Glutamatergic neuron (in vitro differentiated cells): ENCODE data around the gene HSPA8. TPM values are rescaled to one million over a fixed set of nuclear protein-coding genes. Genes with fewer than 3 reads are reported as not detected.

Source experiments
- DNase-seq: peaks from one replicate; pipeline ENCODE4 v3.0.0; 2022
- H3K27ac Mint-ChIP-seq: one replicate; pipeline ENCODE4 v1.8.0; 2020; ENCODE audit warnings: mild to moderate bottlenecking, mixed read lengths, inconsistent platforms; ENCODE audit not compliant: unreplicated experiment
- H3K27me3 Mint-ChIP-seq: one replicate; pipeline ENCODE4 v1.8.0; 2020; ENCODE audit warnings: mild to moderate bottlenecking, moderate library complexity, mixed read lengths, inconsistent platforms; ENCODE audit not compliant: unreplicated experiment
- H3K36me3 Mint-ChIP-seq: one replicate; pipeline ENCODE4 v1.8.0; 2020; ENCODE audit warnings: mild to moderate bottlenecking, mixed read lengths, inconsistent platforms; ENCODE audit not compliant: unreplicated experiment
- H3K4me1 Mint-ChIP-seq: one replicate; pipeline ENCODE4 v1.8.0; 2020; ENCODE audit warnings: mild to moderate bottlenecking, low read depth, mixed read lengths, inconsistent platforms; ENCODE audit not compliant: unreplicated experiment
- H3K4me3 Mint-ChIP-seq: one replicate; pipeline ENCODE4 v1.8.0; 2020; ENCODE audit warnings: mild to moderate bottlenecking, mixed read lengths, inconsistent platforms; ENCODE audit not compliant: unreplicated experiment
- H3K9me3 Mint-ChIP-seq: one replicate; pipeline ENCODE4 v1.8.0; 2020; ENCODE audit warnings: mild to moderate bottlenecking, moderate library complexity, mixed read lengths, inconsistent platforms; ENCODE audit not compliant: unreplicated experiment
- total RNA-seq: library from RNA; stranded (reverse); fragmentation: NEBNext Ultra II Directional; extraction: Animal tissue kit (Norgen Biotek cat#: 25700); gene quantifications from one replicate; pipeline ENCODE4 v1.2.1, GENCODE V29; 2021; ENCODE audit not compliant: unreplicated experiment
- TF ChIP-seq, protein P1 (sequence below): fragments of 200-600 bp; sonication (generic); IDR thresholded peaks from one replicate; pipeline ENCODE4 v1.5.0; 2021; ENCODE audit not compliant: partially characterized antibody, unreplicated experiment

Gene HSPA8
- total RNA-seq, 1 donor from 2014 or later: 1,228 TPM

DNA sequence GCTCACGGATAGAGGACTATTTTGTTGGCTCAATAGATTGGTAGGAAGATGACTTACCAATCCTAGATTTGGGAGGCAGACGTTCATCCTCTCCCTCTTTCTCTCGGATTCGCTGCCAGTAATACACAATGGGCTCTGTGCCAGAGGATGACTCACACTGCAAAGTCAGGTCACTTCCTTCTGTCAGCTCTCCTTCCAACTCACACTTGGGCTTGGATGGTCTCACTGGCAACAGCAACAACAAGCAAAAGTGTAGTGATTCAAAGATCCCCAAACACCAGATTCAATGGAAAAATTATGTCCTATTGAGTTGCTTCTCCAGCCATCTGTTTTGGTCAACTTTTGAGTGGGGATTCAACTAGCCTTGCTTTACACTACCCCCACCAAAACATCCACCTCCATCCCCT is 21.7 kb upstream of the HSPA8 start:
- DNase-seq: no peak
- TF ChIP-seq, protein P1, sequence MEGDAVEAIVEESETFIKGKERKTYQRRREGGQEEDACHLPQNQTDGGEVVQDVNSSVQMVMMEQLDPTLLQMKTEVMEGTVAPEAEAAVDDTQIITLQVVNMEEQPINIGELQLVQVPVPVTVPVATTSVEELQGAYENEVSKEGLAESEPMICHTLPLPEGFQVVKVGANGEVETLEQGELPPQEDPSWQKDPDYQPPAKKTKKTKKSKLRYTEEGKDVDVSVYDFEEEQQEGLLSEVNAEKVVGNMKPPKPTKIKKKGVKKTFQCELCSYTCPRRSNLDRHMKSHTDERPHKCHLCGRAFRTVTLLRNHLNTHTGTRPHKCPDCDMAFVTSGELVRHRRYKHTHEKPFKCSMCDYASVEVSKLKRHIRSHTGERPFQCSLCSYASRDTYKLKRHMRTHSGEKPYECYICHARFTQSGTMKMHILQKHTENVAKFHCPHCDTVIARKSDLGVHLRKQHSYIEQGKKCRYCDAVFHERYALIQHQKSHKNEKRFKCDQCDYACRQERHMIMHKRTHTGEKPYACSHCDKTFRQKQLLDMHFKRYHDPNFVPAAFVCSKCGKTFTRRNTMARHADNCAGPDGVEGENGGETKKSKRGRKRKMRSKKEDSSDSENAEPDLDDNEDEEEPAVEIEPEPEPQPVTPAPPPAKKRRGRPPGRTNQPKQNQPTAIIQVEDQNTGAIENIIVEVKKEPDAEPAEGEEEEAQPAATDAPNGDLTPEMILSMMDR: no peak
- Mint-ChIP-seq H3K9me3 (no peaks in the 10 kb centered on the region), H3K27me3 (peaks cover 4% of the 10 kb centered on the region), H3K4me3 (no peak overlapping the region), H3K36me3 (peaks cover 7% of the 10 kb centered on the region), H3K4me1 (peaks cover 6% of the 10 kb centered on the region), H3K27ac (no peak overlapping the region)

DNA sequence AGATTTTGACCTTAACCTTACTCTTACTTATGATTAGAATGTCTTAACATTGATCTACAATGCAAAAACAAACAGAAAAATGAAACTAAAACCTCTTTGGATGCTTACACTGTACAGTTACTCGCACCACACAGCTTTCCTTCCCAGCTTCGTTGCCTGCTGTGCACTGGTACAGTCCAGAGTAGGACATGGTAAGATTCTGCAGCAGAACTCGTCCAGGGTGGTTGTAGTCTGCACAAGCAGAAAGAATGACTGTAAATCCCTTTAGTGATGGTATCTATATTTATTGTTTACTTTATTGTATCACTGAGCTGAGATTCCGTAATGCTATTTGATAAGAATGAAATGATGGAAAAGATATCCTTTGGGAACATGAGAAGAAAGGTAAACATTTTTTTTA is 21.0 kb upstream of the HSPA8 start:
- Mint-ChIP-seq H3K27ac (no peak overlapping the region), H3K4me3 (no peak overlapping the region), H3K27me3 (peaks cover 4% of the 10 kb centered on the region), H3K9me3 (no peaks in the 10 kb centered on the region), H3K4me1 (peaks cover 6% of the 10 kb centered on the region), H3K36me3 (peaks cover 7% of the 10 kb centered on the region)
- TF ChIP-seq, protein P1: no peak
- no peak for DNase-seq

DNA sequence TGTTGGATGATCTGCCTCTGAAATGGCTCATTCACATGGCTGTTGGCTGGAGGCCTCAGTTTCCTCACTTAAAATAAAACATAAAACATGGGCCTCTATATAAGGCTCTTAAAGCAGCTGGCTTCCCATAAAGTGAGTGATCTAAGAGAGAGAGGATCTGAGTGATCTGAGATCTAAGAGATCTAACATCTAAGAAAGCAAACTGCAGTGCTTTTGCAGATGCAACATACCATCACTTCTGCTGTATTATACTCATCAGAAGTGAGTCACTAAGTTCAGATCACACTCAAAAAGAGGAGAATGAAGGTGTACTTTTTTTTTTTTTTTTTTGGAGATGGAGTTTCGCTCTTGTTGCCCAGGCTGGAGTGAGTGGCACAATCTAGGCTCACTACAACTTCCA is 18.1 kb upstream of the HSPA8 start:
- no peaks in the 10 kb centered on the region for H3K4me1 Mint-ChIP-seq
- H3K27me3 Mint-ChIP-seq: no peaks in the 10 kb centered on the region
- H3K27ac Mint-ChIP-seq: no peak overlapping the region
- TF ChIP-seq, protein P1: no peak
- DNase-seq: no peak
- H3K36me3 Mint-ChIP-seq: peaks cover 7% of the 10 kb centered on the region
- no peak overlapping the region for H3K4me3 Mint-ChIP-seq
- peaks cover 2% of the 10 kb centered on the region for H3K9me3 Mint-ChIP-seq

DNA sequence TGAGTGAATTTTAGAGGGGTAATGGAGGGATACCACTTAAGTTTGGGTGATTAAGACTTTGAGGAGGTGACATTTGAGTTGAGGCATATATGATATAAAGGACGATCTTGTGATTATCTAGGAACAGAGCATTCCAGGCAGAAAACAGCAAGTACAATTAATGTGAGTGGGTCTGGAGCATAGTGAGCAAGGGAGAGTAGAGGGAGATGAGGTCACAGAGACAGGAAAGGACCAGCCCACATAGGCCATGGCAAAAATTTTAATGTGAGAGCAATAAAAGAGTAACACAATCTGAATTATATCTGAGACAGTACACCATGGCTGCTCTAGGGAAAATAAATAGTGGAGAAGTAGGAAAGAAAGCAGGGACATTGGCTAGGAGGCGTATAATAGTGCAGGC is 14.5 kb upstream of the HSPA8 start:
- H3K27ac Mint-ChIP-seq: no peak overlapping the region

DNA sequence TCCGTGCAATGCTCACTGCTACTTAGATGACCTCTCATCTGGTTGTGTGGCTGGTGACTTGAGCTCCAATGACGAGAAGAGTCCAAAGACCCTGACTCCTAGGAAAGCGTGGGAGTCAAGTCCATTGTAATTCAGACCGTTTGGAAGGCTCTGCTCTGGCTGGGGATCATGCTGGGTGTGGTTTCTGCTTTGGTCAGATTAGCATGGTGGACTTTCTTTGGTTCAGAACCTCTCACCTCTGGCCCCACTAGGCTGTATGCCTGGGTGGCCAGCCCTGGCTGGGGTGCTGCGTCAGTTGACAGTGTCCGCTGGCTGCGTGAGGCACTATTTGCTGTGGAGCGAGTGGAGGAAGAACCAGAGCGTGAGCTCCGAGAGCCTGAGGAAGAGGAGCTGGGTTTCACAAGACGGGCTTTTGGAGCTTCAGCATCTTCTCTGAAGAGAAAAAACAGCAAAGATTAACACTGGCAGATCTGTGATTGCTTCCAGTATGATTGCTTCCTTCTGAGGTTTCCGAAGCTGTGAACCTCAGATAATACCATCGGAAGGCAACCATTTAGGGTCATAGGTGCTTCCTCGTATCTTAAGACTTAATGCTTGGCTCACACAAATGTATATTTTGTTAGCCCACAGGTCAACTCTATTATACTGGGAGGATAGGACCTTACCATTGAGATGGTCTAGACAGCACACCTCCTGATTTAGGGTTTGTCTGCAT is 11.6 kb upstream of the HSPA8 start:
- H3K4me3 Mint-ChIP-seq: no peak overlapping the region
- no peak overlapping the region for H3K27ac Mint-ChIP-seq
- TF ChIP-seq, protein P1: no peak
- H3K4me1 Mint-ChIP-seq: no peaks in the 10 kb centered on the region
- no peaks in the 10 kb centered on the region for H3K36me3 Mint-ChIP-seq
- H3K9me3 Mint-ChIP-seq: peaks cover 2% of the 10 kb centered on the region
- H3K27me3 Mint-ChIP-seq: no peaks in the 10 kb centered on the region
- no peak for DNase-seq

More for the DNA sequence above, 14.5 kb upstream of the HSPA8 start:
- peaks cover 2% of the 10 kb centered on the region for H3K9me3 Mint-ChIP-seq
- H3K27me3 Mint-ChIP-seq: no peaks in the 10 kb centered on the region
- no peak overlapping the region for H3K4me3 Mint-ChIP-seq
- no peak for DNase-seq
- TF ChIP-seq, protein P1: no peak
- no peaks in the 10 kb centered on the region for H3K36me3 Mint-ChIP-seq
- H3K4me1 Mint-ChIP-seq: no peaks in the 10 kb centered on the region
